ENCODE results near the gene CCDC149.

GRCh38 chr4:24763631-24764297 is 149.1 kb downstream of the CCDC149 start:
- no peak for TF ChIP-seq CTCF (IDR thresholded peaks at IDR 0.05; ENCODE audit: poor library complexity)
- TF ChIP-seq EZH2 (IDR thresholded peaks at IDR 0.05; ENCODE audit: borderline replicate concordance) = no peak
